GM21423 (cell line): Measurements from ENCODE around the gene CHD6.

Experiments
- ATAC-seq: cut with Tn5 transposase; IDR thresholded peaks from one replicate; pipeline ENCODE4 v1.9.1; 2021; ENCODE audit warnings: mild to moderate bottlenecking, moderate library complexity; ENCODE audit not compliant: unreplicated experiment

The CHD6 gene

GRCh38 chr20:41469868-41470267 is 148.3 kb downstream of the CHD6 start:
- no peak for ATAC-seq

DNA sequence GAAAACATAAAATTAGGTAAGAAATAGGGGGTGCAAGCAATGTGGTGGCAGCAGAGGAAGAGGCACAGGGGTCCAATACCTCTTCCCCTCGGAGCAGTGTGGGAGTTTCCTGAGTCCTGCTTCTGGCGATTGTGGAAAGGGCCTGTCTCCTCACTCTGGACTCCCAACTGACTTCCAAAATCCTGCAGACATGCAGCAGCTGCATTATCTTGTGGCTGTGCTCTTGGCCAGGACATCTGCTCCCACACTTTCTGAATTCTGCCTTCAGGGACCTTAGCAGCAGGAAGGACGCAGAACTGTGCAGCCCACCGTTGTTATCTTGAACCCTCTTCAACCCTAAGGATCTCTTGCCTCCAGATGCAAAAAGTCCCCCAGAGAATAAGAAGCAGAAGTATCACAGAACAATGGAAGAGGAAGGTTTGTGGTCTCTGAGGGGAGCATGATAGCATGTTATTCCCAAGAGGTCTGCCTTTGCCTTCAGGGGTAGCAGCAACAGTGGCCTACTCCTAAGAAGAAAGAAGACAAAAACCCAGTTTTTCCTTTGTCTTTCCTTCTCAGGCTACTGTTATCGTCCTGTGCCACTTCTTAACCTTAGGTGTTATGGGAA is 149.1 kb downstream of the CHD6 start:
- ATAC-seq = no peak

GRCh38 chr20:41467690-41468089 is 150.5 kb downstream of the CHD6 start:
- no peak for ATAC-seq

- ATAC-seq = no peak
Observed at GRCh38 chr20:41467220-41467619, 151.0 kb downstream of the CHD6 start.

DNA sequence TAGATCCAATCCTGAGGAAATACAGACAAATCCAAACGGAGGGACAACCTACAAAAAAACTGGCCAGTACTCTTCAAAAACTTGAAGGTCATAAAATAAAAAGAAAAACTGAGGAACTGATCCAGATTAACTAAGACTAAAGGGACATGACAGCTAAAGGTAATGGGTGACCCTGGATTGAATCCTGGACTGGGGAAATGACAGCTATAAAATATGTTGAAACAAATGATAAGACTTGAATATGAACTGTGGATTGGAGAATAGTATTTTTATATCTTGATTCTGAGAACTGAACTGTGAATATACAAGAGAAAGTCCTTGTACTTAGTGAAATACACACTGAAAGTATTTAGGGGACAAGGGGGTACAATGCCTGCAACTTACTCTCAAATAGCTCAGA is 154.6 kb downstream of the CHD6 start:
- ATAC-seq = no peak

DNA sequence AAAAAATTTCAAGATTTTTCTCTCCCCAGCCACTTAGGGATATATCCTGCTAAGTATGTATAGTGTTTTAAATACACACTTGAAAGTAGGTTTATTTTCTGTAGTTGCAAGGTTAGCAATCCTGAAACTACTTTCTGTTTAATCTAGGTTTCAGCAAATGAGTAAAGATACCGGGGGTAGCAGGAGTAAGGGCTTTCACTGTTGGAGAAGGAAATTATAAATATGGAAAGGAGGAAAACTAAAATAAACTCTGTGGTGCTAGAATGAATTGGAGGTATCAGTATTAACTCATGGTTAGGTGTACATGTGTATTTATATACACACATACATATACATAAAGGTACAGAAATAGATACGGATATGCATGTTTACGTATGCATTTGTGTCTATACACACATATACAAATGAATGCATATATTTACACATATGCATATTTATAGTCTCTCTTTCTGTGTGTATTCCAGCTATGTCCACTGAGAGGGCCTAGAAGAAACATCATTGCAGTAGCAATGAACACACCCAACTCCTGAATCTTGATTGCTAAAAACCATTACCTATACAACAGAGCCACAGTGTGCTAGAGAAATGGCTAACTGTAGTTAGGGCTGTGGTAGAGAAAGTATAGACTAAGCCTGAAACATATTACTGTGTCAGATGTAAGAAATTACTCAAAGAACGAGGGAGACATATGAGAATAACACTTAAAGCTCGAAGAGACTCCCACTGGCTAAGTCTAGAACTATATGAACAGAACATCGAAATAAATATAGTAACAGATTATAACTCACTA is 155.6 kb downstream of the CHD6 start:
- ATAC-seq = peak; percentile 58

- ATAC-seq = no peak
Observed at GRCh38 chr20:41458761-41459160, 159.4 kb downstream of the CHD6 start.

GRCh38 chr20:41457173-41457857 is 160.9 kb downstream of the CHD6 start:
- ATAC-seq = no peak

- ATAC-seq = no peak
Observed at GRCh38 chr20:41456351-41456750, 161.8 kb downstream of the CHD6 start.

DNA sequence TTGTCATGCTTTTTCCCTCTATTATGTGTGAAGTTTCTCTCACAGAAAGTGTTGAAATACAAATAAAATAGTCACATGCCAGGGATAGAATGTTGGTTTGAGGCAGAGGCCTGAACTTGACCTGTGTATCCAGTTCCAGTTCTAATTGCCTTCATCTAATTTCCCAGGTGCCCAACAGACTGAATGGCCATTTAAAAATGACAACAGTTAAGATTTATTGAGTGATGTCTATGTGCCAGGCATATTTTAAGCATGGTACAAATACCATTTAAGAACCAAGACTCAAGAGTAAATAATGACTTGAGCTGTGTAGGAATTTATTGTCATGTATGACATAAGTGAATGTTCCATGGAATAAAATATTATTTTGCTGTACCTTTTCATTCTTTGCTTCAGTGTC is 163.9 kb downstream of the CHD6 start:
- no peak for ATAC-seq

GRCh38 chr20:41453010-41453950 is 164.9 kb downstream of the CHD6 start:
- ATAC-seq = no peak

- ATAC-seq = no peak
Observed at GRCh38 chr20:41452226-41452625, 166.0 kb downstream of the CHD6 start.

GRCh38 chr20:41447006-41447405 is 171.2 kb downstream of the CHD6 start:
- ATAC-seq = no peak

DNA sequence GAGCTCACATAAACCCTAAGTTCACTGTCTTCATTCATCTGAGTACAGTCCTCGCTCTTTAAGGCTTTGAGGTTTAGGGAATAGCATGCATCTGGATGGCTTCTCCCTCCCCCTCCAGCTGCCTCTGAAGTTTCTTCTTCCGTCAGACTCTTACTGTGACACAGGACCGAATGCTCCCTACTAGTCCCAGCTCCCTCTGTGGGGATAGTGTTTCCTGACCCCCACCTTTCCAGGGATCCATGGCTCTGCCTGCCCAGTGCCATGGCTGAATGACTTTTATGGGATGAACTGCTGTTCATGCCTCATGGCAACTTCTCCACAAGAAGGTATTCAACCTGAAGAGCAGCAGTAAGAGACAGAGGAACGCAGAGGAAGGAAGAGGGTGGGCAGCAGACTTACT is 171.7 kb downstream of the CHD6 start:
- no peak for ATAC-seq

- ATAC-seq = no peak
Observed at GRCh38 chr20:41444821-41445220, 173.4 kb downstream of the CHD6 start.

DNA sequence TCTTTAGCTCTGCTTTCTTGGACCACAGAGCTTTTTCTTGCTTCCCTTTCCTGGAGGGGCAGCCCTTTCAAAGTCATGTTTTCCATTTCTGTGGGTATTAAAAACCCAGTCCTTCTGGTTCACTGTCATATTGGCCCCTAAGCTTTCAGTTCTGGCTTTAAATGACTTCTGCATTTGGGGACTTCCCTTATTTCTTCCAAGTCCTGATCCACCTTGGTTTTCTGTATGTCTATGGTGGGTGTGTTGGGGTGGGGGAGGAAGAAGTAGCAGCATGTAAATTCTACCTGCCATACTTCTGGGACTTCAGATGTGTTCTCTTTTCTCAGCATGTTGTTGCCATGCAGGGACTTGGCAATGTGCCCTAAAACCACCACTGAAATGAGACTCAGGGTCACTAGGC is 174.5 kb downstream of the CHD6 start:
- no peak for ATAC-seq

- ATAC-seq = no peak
Observed at GRCh38 chr20:41440882-41441281, 177.3 kb downstream of the CHD6 start.

GRCh38 chr20:41437836-41438235 is 180.3 kb downstream of the CHD6 start:
- ATAC-seq = no peak

- no peak for ATAC-seq
Observed at GRCh38 chr20:41436679-41437078, 181.5 kb downstream of the CHD6 start.

GRCh38 chr20:41433203-41433602 is 185.0 kb downstream of the CHD6 start:
- no peak for ATAC-seq

- no peak for ATAC-seq
Observed at GRCh38 chr20:41432746-41433145, 185.4 kb downstream of the CHD6 start.
